Measurements from ENCODE around the gene NSMCE4A.
"Not testable (repeated sequence)": the region's sequence is repeated elsewhere in the genome, so short reads cannot be mapped to it uniquely, and the experiment has no call there.

Gene NSMCE4A

GRCh38 chr10:121988361-121989324, 13.6 kb upstream of the NSMCE4A start, which contains the start of gene TACC2:
Gene TACC2 (plus strand): TSS chr10:121989163. CDS start chr10:122021982, 32,819 bp downstream.
- no peak for DNase-seq

GRCh38 chr10:121984463-121984862, 9.4 kb upstream of the NSMCE4A start:
- no peak for DNase-seq

- DNase-seq = no peak
Measured at GRCh38 chr10:121983852-121984251, 8.8 kb upstream of the NSMCE4A start.

GRCh38 chr10:121981346-121981745, 6.3 kb upstream of the NSMCE4A start:
- no peak for DNase-seq

GRCh38 chr10:121978511-121978910, 3.5 kb upstream of the NSMCE4A start:
- DNase-seq = no peak

GRCh38 chr10:121976607-121977006, 1.6 kb upstream of the NSMCE4A start:
- DNase-seq = no peak

- peak in 2 of 14 donors; percentile 35 to 54 for DNase-seq
Measured at GRCh38 chr10:121975295-121976086, 474 bp upstream of the NSMCE4A start.

GRCh38 chr10:121974019-121974534, 940 bp downstream of the NSMCE4A start:
- peak in 1 of 14 donors; percentile 42 for DNase-seq

GRCh38 chr10:121969086-121969485, 5.9 kb downstream of the NSMCE4A start:
- not testable (repeated sequence) for DNase-seq

GRCh38 chr10:121965996-121966395, 9.0 kb downstream of the NSMCE4A start:
- DNase-seq = no peak

GRCh38 chr10:121961456-121961855, 13.6 kb downstream of the NSMCE4A start:
- no peak for DNase-seq

GRCh38 chr10:121959671-121960070, 15.3 kb downstream of the NSMCE4A start:
- DNase-seq = no peak

GRCh38 chr10:121956111-121957061, 18.6 kb downstream of the NSMCE4A start:
- no peak for DNase-seq

- no peak for DNase-seq
Measured at GRCh38 chr10:121952226-121952625, 22.8 kb downstream of the NSMCE4A start.

- DNase-seq = no peak
Measured at GRCh38 chr10:121949451-121949850, 25.6 kb downstream of the NSMCE4A start.

GRCh38 chr10:121949049-121949448, 26.0 kb downstream of the NSMCE4A start:
- DNase-seq = no peak

- DNase-seq = no peak
Measured at GRCh38 chr10:121947343-121948330, 27.4 kb downstream of the NSMCE4A start.

- no peak for DNase-seq
Measured at GRCh38 chr10:121942749-121943416, 32.1 kb downstream of the NSMCE4A start.

GRCh38 chr10:121941532-121941931, 33.5 kb downstream of the NSMCE4A start:
- no peak for DNase-seq

- DNase-seq = no peak
Measured at GRCh38 chr10:121936295-121936694, 38.7 kb downstream of the NSMCE4A start.

Measured in C1 segment of cervical spinal cord (tissue), 14 donors.